Astrocyte of the cerebellum (primary cell): ENCODE results near the gene SLMAP.

Source experiments
- DNase-seq: peaks from one replicate; pipeline ENCODE4 v3.0.0-alpha.2; 2011; ENCODE audit warnings: low read depth
- H3K4me3 ChIP-seq: 2 replicates; pipeline ENCODE4 v1.5.1; 2011; ENCODE audit warnings: mild to moderate bottlenecking, low read depth, low read length, moderate library complexity
- in situ Hi-C: cut with HindIII; loops from 2 replicates; pipeline ENCODE4 v1.10.0; 2017; ENCODE audit warnings: low sequenced_read_pairs
- TF ChIP-seq, protein P1 (sequence below): IDR thresholded peaks from 2 replicates; pipeline ENCODE4 v1.5.1; 2012; ENCODE audit warnings: low read length, low read depth, moderate library complexity, mild to moderate bottlenecking; ENCODE audit errors: missing control alignments

The SLMAP gene

DNA sequence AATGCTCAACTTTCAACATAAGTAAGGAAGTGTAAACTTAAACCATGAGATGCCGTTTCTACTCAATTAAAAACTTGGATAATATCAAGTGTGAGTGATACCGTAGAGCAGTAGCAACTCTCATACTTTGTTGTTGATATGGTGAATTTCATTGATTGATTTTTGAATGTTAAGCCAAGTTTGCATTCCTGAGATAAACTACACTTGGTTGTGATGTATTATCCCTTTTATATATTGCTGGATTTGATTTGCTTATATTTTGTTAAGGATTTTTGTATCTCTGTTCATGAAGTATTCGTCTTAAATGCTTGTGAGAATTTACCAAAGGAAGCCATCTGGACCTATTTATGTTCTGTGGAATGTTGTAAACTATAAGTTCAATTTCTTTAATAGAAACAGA, 21.7 kb downstream of the SLMAP start:
- DNase-seq = no peak

DNA sequence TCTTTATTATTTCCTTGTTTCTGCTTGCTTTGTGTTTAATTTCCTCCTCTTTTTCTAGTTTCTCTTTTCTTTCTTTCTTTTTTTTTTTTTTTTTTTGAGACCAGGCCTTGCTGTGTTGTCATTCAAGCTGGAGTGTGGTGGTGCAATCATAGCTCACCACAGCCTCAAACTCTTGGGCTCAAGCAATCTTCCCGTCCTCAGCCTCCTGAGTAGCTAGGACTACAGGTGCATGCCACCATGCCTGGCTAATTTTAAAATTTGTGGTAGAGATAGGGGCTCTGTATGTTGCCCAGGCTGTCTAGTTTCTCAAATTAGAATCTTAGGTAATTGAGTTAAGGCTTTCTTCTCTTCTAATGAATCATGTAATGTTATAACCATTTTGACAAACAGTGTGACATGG, 22.4 kb downstream of the SLMAP start:
- H3K4me3 ChIP-seq = no peak overlapping the region
- TF ChIP-seq, protein P1, sequence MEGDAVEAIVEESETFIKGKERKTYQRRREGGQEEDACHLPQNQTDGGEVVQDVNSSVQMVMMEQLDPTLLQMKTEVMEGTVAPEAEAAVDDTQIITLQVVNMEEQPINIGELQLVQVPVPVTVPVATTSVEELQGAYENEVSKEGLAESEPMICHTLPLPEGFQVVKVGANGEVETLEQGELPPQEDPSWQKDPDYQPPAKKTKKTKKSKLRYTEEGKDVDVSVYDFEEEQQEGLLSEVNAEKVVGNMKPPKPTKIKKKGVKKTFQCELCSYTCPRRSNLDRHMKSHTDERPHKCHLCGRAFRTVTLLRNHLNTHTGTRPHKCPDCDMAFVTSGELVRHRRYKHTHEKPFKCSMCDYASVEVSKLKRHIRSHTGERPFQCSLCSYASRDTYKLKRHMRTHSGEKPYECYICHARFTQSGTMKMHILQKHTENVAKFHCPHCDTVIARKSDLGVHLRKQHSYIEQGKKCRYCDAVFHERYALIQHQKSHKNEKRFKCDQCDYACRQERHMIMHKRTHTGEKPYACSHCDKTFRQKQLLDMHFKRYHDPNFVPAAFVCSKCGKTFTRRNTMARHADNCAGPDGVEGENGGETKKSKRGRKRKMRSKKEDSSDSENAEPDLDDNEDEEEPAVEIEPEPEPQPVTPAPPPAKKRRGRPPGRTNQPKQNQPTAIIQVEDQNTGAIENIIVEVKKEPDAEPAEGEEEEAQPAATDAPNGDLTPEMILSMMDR = no peak
- in situ Hi-C loops = no loop called here
- DNase-seq = no peak

More for the DNA sequence above, 21.7 kb downstream of the SLMAP start:
- in situ Hi-C loops = no loop called here
- H3K4me3 ChIP-seq = no peak overlapping the region
- TF ChIP-seq, protein P1 = no peak

DNA sequence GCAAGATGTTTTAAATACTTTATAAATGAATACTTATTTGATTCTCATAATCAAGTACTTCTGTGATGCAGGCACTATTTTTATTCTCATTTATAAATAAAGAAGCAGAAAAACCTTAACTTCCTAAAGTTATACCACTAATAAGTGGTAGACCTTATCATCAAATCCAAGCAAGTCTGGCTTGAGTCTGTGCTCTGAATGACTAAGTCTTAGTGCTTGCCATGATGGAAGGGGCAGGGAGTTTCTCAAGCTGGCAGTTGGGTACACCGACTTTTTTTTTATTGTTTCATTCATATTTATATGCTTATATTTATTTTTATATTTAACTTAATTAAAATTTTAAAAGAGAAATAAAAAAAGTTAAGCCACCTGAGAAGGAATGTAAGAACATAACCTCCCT, 23.6 kb downstream of the SLMAP start:
- no peak for DNase-seq
- no peak overlapping the region for H3K4me3 ChIP-seq
- in situ Hi-C loops = no loop called here
- TF ChIP-seq, protein P1 = no peak

DNA sequence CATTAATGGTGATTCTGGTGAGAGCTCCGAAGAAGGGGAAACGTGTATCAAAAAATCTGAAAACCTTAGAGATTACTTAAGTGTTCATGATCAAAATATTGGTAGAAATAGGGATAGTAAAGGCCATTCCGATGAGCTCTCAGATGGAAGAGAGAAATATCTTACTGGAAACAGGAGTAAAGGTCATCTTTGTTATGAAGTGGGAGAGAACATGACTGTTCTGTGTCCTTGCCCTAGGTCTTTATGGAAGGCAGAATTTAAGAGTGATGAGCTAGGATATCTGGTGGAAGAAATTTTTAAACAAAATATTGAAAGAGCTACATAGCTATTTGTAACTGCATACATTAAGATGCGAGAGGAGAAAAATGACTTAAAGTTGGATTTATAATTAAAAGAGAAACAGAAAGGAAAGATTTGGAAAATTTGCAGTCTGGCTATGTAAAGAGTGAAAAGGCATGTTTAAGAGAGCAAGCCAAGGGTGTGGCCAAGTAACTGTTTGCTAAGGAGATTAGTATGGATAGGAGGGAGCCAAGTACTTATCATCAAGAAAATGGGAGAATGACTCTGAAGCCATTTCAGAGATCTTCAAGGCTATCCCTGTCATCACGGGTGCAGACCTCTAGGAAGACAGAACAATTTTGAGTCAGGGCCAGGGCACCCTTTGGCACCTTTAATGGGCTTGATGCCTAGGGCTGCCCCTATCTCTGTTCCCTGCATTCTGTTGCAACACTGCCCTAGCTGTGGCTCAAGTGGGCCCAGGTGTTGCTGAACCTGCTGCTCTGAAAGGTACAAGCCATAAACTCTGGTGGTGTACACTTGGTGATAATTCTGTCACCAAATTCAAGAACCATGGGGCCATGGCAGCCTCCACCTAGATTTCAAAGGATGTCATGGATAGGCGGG, 27.3 kb downstream of the SLMAP start:
- TF ChIP-seq, protein P1 = no peak
- DNase-seq = no peak
- no peak overlapping the region for H3K4me3 ChIP-seq
- in situ Hi-C loops = no loop called here

DNA sequence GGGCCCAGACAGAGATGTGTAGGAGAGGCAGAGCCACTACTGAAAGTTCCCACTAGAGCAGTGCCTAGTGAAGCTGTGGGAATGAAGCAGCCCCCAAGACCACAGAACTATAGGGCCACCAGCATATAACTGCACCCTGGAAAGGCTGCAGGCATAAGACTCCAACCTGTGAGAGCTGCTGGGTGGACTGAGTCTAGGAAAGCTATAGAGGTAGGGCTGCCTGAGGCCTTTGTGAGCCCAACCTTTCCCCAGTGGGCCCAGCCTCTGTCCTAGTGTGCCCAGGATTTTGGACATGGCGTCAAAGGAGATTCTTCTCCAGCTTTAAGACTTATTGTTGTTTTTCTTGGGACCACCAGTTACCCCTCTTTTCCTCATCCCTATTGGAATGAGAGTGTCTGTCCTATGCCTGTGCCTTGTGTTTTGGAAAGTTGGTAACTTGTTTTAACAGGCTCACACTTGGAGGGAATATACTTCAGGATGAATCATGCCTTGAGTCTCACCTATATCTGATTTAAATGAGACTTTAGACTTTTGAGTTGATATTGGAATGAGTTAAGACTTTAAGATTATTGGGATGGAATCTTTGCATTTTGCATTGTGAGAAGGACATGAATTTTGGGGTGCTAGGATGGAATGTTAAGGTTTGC, 28.1 kb downstream of the SLMAP start:
- TF ChIP-seq, protein P1 = no peak
- H3K4me3 ChIP-seq = no peak overlapping the region
- in situ Hi-C loops = no loop called here
- no peak for DNase-seq

DNA sequence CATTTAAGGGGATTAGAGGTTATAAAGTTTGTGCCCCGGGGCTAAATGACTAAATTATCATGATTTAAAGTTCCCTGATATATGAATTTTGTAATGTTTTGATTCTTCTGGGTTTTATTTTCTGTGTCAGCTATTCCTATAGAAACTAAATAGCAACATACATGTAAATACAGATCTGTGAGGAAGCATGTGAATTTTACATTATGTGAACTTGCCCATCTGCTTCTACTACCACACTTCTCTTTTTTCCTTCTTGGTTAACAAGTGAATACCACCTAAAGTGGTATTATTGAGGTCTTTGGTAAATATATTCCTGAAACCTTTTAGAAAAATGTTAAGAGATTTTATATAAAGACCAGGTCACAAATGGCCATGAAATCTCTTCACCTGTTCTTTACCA, 29.3 kb downstream of the SLMAP start:
- no peak for DNase-seq
- in situ Hi-C loops = no loop called here
- TF ChIP-seq, protein P1 = no peak
- H3K4me3 ChIP-seq = no peak overlapping the region
